ENCODE data around the gene RASL11A.
"Not testable (repeated sequence)": the region's sequence is repeated elsewhere in the genome, so short reads cannot be mapped to it uniquely, and the experiment has no call there.

Gene RASL11A

DNA sequence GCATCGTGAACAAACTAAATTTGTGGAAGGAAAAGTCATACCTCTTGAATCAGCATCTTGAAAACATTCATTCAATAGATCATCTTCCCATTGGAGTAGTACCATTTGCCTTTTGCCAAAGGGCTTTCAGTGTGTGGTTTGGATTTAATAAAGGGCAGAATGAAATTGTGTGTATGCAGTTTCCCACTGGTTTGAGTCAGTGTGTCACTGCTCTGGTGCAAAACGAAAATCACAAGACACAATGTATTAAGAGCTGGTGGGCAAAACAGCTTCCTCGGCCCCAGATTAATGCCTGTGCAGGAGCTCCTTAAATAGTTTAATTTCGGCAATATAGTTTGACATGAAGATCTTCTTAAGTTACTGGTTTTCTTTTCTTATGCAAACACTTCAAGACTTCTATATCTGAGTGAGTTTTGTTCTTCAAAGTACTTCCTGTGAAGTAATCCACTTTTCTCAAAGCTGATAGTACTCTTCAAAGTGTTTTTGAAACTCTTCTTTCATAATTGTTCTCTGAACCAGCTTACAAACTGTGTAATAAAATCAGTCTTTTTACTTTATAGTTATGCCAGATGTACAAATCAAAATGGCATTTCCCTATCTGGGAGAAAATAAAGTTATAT lies 32.1 kb downstream of the RASL11A start:
- DNase-seq: no peak

GRCh38 chr13:27304099-27304498 lies 33.5 kb downstream of the RASL11A start:
- DNase-seq: no peak

DNA sequence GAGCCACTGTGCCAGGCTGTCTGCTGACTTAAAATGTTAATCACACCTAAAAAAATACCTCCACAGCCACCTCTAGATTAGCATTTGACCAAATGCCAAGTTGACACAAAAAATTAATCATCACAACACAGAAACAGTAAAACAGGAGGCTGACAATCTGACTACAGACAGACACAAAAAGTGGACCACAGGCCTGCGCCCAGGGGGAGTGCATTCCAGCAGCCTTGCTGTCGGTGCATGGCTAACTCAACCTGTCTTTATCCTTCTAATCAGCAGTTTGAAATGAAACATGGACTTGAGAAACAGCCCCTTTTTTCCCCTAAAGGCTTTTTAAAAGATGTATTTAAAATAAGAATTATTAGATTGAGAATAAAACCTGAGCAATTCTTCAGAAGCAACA lies 34.0 kb downstream of the RASL11A start:
- DNase-seq: no peak

DNA sequence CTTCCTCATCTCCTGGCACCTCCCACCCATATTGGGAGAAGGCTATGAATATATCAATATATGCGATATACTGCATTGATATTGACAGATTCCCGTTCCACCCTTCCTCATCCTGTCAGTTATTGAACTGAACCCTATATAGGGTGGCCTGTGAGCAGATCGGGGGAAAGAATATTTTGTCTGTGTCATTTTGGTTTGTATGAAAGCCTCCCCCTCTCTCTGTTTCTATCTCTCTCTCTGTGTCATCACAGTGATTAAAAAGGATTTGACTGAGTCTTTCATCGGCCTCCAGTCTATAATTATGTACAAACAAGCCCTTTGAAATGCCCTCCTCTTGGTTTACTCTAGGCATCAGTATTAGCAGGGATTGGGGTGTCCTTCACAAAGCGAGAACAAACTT lies 35.7 kb downstream of the RASL11A start:
- DNase-seq: no peak

DNA sequence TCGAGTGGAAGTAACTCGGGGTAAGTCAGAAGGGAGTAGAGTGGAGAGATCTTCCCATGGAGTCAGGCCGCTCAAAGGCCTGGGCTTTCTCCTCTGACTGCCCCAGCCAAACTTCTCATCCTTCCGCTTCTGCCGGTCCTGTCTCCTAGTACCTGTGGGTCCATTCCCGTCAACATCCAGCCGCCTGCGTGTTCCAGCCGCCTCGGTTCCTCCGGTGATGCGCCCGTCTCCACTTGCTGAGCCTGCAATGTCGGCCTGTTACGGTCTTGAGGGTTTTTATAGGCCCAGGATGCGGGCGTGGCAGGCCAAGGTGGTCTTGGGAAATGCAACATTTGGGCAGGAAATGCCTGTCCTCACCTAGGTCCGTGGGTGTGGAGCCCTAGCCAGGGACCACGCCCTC lies 38.3 kb downstream of the RASL11A start:
- no peak for DNase-seq

GRCh38 chr13:27309401-27309958 lies 38.9 kb downstream of the RASL11A start:
- DNase-seq: no peak

- DNase-seq: no peak
Measured at GRCh38 chr13:27309967-27310598, 39.5 kb downstream of the RASL11A start.

GRCh38 chr13:27310946-27311345 lies 40.3 kb downstream of the RASL11A start:
- no peak for DNase-seq

- no peak for DNase-seq
Measured at GRCh38 chr13:27311518-27312210, 41.0 kb downstream of the RASL11A start.

GRCh38 chr13:27313770-27314169 lies 43.1 kb downstream of the RASL11A start:
- DNase-seq: no peak

GRCh38 chr13:27319404-27319803 lies 48.8 kb downstream of the RASL11A start:
- no peak for DNase-seq

DNA sequence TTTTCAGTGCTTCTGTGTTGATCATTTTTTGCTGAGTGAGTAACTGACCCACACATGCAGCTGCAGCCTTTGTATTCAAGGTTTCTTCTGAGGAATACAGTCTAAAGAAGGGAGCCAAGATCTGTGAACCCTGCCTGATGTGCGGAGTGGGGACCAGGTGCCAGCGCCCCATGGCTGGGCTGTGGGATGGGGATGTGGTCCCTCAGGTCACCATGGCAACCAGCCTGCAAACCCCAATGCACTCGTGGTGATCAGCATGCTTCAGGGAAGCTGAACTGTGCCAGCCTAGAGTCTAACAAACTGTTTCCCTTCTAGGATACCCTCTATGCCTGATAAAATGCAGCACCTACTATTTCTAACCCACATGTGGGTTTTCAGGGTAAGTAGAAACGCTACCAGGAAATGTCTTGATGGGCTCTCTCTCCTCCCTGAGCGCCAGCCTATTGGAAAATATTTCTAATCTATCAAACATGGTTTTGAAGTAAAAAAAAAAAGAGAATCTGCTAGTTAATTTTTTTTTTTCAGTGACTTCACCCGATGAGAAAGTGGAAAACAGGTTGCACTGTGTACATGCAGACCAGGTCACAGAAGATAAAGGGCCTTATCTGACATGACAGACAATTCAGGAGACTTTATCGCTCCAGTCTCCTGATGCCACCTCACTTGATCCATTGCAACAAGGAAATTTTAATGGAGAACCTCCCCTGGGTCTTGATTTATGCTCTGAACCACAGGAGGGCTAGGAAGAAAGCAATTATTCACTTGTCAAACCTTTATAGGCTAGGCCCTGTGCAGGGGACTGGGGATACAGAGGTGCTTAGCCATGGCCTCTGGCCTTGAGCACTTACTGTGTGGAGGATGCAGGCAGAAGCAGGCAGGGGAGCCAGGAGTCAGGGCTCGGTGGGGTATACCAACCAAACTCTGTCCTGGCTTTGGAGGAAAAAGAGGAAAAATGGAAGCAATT lies 51.1 kb downstream of the RASL11A start:
- DNase-seq: no peak

DNA sequence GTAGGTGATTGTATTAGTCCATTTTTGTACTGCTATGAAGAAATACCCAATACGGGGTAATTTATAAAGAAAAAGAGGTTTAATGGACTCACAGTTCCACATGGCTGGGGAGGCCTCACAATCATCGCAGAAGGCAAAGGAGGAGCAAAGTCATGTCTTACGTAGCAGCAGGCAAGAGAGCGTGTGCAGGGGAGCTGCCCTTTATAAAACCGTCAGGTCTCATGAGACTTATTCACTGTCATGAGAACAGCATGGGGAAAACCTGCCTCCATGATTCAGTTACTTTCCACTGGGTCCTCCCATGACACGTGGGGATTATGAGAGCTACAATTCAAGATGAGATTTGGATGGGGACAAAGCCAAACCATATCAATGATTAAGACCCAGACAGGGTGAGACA lies 51.8 kb downstream of the RASL11A start:
- DNase-seq: not testable (repeated sequence)

Data from amniotic stem cell (primary cell).